Neural progenitor cell (in vitro differentiated cells): Measurements from ENCODE around the gene C16orf74. TPM values are rescaled to one million over a fixed set of nuclear protein-coding genes. Genes with fewer than 3 reads are reported as not detected.

Experiments used
- DNase-seq: peaks from one replicate; pipeline ENCODE4 v3.0.0-alpha.2; 2016; ENCODE audit warnings: low spot score
- H2AFZ ChIP-seq: fragments of 200-600 bp; sonication (generic); replicated peaks from 2 replicates; pipeline ENCODE4 v1.6.1; 2016; ENCODE audit warnings: antibody characterized with exemption
- H3F3A ChIP-seq: fragments of 200-600 bp; sonication (generic); 2 replicates; pipeline ENCODE4 v1.6.1; 2016; ENCODE audit warnings: antibody characterized with exemption, low read depth
- H3K27ac ChIP-seq: fragments of 200-600 bp; sonication (generic); 2 replicates; pipeline ENCODE4 v1.5.1; 2016; ENCODE audit warnings: mild to moderate bottlenecking
- H3K27me3 ChIP-seq: fragments of 200-600 bp; sonication (generic); 2 replicates; pipeline ENCODE4 v1.6.1; 2016; ENCODE audit warnings: mild to moderate bottlenecking, moderate library complexity
- H3K36me3 ChIP-seq: fragments of 200-600 bp; sonication (generic); 2 replicates; pipeline ENCODE4 v1.5.1; 2016
- H3K4me1 ChIP-seq: fragments of 200-600 bp; sonication (generic); 2 replicates; pipeline ENCODE4 v1.6.1; 2016; ENCODE audit warnings: mixed run types
- H3K4me2 ChIP-seq: fragments of 200-600 bp; sonication (generic); 2 replicates; pipeline ENCODE4 v1.6.1; 2016
- H3K4me3 ChIP-seq: fragments of 200-600 bp; sonication (generic); 2 replicates; pipeline ENCODE4 v1.5.1; 2016
- H3K79me2 ChIP-seq: fragments of 200-600 bp; sonication (generic); 2 replicates; pipeline ENCODE4 v1.6.1; 2016; ENCODE audit warnings: low read depth
- H3K9ac ChIP-seq: fragments of 200-600 bp; sonication (generic); 2 replicates; pipeline ENCODE4 v1.6.1; 2016
- H3K9me3 ChIP-seq: fragments of 200-600 bp; sonication (generic); 2 replicates; pipeline ENCODE4 v1.5.1; 2016; ENCODE audit warnings: low read depth
- H4K20me1 ChIP-seq: fragments of 200-600 bp; sonication (generic); 2 replicates; pipeline ENCODE4 v1.6.1; 2016; ENCODE audit warnings: low read depth
- H3K27ac Mint-ChIP-seq: 3 replicates; pipeline ENCODE4 v1.8.0; 2021; ENCODE audit warnings: mixed read lengths
- H3K27me3 Mint-ChIP-seq: 2 replicates; pipeline ENCODE4 v1.8.0; 2022; ENCODE audit warnings: low read depth, mild to moderate bottlenecking, inconsistent platforms, moderate library complexity, mixed read lengths; ENCODE audit not compliant: insufficient read depth
- H3K36me3 Mint-ChIP-seq: 3 replicates; pipeline ENCODE4 v1.8.0; 2021; ENCODE audit warnings: mixed read lengths
- H3K4me1 Mint-ChIP-seq: 3 replicates; pipeline ENCODE4 v1.8.0; 2021; ENCODE audit warnings: mixed read lengths
- H3K4me3 Mint-ChIP-seq: 3 replicates; pipeline ENCODE4 v1.8.0; 2021; ENCODE audit warnings: mild to moderate bottlenecking, moderate library complexity, mixed read lengths
- H3K9me3 Mint-ChIP-seq: 3 replicates; pipeline ENCODE4 v1.8.0; 2020; ENCODE audit warnings: mixed read lengths
- EZH2 ChIP-seq: fragments of 200-600 bp; sonication (generic); IDR thresholded peaks from 2 replicates; pipeline ENCODE4 v1.6.1; 2017; ENCODE audit warnings: antibody characterized with exemption, mild to moderate bottlenecking, moderate library complexity
- EZH2phosphoT487 ChIP-seq: fragments of 200-600 bp; sonication (generic); IDR thresholded peaks from 2 replicates; pipeline ENCODE4 v1.6.1; 2017; ENCODE audit warnings: antibody characterized with exemption
- total RNA-seq: library from RNA; depleted of rRNA; stranded (reverse); fragments of >200 nt; gene quantifications from 2 replicates; pipeline ENCODE4 v1.2.3, GENCODE V29; 2015; ENCODE audit warnings: low replicate concordance
- TF ChIP-seq, protein P1 (sequence below): fragments of 200-600 bp; sonication (generic); IDR thresholded peaks from 2 replicates; pipeline ENCODE4 v1.5.1; 2017; ENCODE audit warnings: antibody characterized with exemption, mild to moderate bottlenecking

The C16orf74 gene
- total RNA-seq, 1 donor from 2014 or later = not detected

DNA sequence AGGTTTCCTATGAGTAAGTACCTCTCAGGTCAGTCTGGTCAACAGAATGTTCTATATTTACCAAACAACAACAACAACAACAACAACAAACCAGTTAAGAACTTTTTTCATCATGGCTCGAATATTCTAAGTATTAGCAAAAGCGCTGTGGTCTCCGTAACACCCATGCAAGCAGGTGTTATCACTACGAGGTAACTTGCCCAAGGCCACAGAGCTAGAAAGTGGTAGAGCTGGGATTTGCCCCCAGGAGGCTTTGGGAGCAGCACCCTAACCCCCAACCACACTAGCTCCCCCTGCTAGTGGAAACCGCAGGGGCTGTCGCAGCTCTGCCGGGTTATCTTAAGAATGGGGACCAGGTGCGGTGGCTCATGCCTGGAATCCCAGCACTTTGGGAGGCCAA, 23.9 kb upstream of the C16orf74 start:
- TF ChIP-seq, protein P1, sequence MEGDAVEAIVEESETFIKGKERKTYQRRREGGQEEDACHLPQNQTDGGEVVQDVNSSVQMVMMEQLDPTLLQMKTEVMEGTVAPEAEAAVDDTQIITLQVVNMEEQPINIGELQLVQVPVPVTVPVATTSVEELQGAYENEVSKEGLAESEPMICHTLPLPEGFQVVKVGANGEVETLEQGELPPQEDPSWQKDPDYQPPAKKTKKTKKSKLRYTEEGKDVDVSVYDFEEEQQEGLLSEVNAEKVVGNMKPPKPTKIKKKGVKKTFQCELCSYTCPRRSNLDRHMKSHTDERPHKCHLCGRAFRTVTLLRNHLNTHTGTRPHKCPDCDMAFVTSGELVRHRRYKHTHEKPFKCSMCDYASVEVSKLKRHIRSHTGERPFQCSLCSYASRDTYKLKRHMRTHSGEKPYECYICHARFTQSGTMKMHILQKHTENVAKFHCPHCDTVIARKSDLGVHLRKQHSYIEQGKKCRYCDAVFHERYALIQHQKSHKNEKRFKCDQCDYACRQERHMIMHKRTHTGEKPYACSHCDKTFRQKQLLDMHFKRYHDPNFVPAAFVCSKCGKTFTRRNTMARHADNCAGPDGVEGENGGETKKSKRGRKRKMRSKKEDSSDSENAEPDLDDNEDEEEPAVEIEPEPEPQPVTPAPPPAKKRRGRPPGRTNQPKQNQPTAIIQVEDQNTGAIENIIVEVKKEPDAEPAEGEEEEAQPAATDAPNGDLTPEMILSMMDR = no peak
- TF ChIP-seq EZH2phosphoT487 = no peak
- no peak for TF ChIP-seq EZH2
- H3K9ac ChIP-seq = no peak overlapping the region
- no peaks in the 10 kb centered on the region for H3K9me3 Mint-ChIP-seq
- no peaks in the 10 kb centered on the region for H3K9me3 ChIP-seq
- peaks cover 6% of the 10 kb centered on the region for H3K36me3 Mint-ChIP-seq
- H3K4me1 Mint-ChIP-seq = no peaks in the 10 kb centered on the region
- no peak for DNase-seq
- no peaks in the 10 kb centered on the region for H3K27me3 Mint-ChIP-seq
- H3K79me2 ChIP-seq = no peaks in the 10 kb centered on the region
- no peak overlapping the region for H2AFZ ChIP-seq
- H3F3A ChIP-seq = peaks cover 4% of the 10 kb centered on the region
- no peaks in the 10 kb centered on the region for H4K20me1 ChIP-seq
- H3K36me3 ChIP-seq = no peaks in the 10 kb centered on the region
- H3K4me3 Mint-ChIP-seq = no peak overlapping the region
- no peaks in the 10 kb centered on the region for H3K27me3 ChIP-seq
- no peak overlapping the region for H3K4me2 ChIP-seq
- H3K4me1 ChIP-seq = no peaks in the 10 kb centered on the region
- no peak overlapping the region for H3K27ac ChIP-seq
- no peak overlapping the region for H3K4me3 ChIP-seq
- no peak overlapping the region for H3K27ac Mint-ChIP-seq

DNA sequence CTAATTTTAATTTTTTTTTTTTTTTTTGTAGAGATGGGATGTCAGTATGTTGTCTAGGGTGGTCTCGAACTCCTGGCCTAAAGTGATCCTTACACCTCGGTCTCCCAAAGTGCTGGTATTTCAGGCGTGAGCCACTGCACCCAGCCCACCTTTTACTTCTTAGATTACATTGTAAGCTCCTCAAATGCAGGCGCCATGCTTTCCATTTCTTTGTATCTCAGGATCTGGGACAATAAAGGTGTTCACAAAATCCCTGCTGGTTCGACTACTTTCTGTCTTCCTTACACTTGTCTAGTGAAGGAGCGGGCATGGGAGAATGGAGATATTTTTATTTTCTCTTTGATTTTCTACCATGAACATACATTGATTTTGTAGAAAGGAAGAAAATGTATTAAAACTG, 23.2 kb upstream of the C16orf74 start:
- Histone ChIP-seq H3K4me3 (no peak overlapping the region), H3K4me2 (no peak overlapping the region), H3K9ac (no peak overlapping the region), H3K4me1 (no peaks in the 10 kb centered on the region), H3K9me3 (no peaks in the 10 kb centered on the region), H3K27me3 (no peaks in the 10 kb centered on the region), H3F3A (peaks cover 4% of the 10 kb centered on the region), H3K27ac (no peak overlapping the region), H3K79me2 (no peaks in the 10 kb centered on the region), H3K36me3 (no peaks in the 10 kb centered on the region), H4K20me1 (no peaks in the 10 kb centered on the region), H2AFZ (no peak overlapping the region)
- no peak overlapping the region for H3K4me3 Mint-ChIP-seq
- no peaks in the 10 kb centered on the region for H3K4me1 Mint-ChIP-seq
- no peaks in the 10 kb centered on the region for H3K27me3 Mint-ChIP-seq
- H3K27ac Mint-ChIP-seq = peak overlapping the region; percentile 61
- H3K36me3 Mint-ChIP-seq = peaks cover 3% of the 10 kb centered on the region
- H3K9me3 Mint-ChIP-seq = no peaks in the 10 kb centered on the region
- TF ChIP-seq EZH2 (no peak), EZH2phosphoT487 (no peak)
- no peak for DNase-seq

DNA sequence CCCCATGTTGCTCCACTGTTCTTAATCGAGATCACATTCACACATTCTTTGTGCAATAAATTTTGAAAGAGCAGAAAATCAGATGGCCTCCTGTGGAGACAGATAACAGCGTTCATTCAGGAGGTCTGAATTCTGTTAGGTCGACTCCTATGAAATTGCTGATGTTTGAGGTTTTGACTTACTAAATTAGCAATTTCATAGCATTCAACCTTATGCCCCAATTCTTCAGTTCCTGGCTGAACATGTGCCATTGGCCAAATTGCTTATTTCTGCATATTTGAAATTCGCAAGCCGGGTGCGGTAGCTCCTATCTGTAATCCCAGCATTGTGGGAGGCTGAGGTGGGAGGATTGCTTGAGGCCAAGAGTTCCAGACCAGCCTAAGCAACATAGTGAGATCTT, 22.1 kb upstream of the C16orf74 start:
- Histone ChIP-seq H3K9ac (no peak overlapping the region), H3K4me3 (no peak overlapping the region), H3F3A (peaks cover 12% of the 10 kb centered on the region), H3K9me3 (no peaks in the 10 kb centered on the region), H4K20me1 (no peaks in the 10 kb centered on the region), H3K36me3 (no peaks in the 10 kb centered on the region), H3K27ac (no peak overlapping the region), H2AFZ (no peak overlapping the region), H3K27me3 (no peaks in the 10 kb centered on the region), H3K4me2 (no peak overlapping the region), H3K4me1 (peaks cover 7% of the 10 kb centered on the region), H3K79me2 (no peaks in the 10 kb centered on the region)
- TF ChIP-seq EZH2phosphoT487 = no peak
- no peak for TF ChIP-seq EZH2
- TF ChIP-seq, protein P1 = no peak
- Mint-ChIP-seq H3K4me3 (no peak overlapping the region), H3K27ac (no peak overlapping the region), H3K36me3 (peaks cover 3% of the 10 kb centered on the region), H3K4me1 (peaks cover 7% of the 10 kb centered on the region), H3K9me3 (no peaks in the 10 kb centered on the region), H3K27me3 (no peaks in the 10 kb centered on the region)
- no peak for DNase-seq

DNA sequence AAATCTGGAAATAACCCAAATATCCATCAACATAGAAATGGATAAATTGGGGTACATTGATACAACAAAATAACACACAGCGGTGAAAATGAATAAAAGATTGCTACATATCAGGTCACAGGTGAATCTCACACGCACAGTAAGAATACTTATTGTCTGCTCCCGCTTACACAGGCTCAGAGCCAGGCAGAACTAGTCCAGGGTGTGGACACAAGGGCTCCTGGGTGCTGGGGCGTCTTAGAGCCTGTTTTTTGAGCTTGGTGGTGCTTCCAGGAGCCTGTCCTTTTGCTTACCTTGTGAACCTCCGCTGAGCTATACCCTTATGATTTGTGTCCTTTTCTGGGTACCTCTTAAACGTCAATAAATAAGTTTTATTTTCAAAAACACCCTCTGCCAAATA, 19.8 kb upstream of the C16orf74 start:
- no peaks in the 10 kb centered on the region for H3K9me3 Mint-ChIP-seq
- DNase-seq = no peak
- no peak overlapping the region for H3K4me3 Mint-ChIP-seq

More for the DNA sequence above, 19.8 kb upstream of the C16orf74 start:
- H3K36me3 Mint-ChIP-seq = peaks cover 3% of the 10 kb centered on the region
- no peaks in the 10 kb centered on the region for H4K20me1 ChIP-seq
- H3F3A ChIP-seq = peaks cover 11% of the 10 kb centered on the region
- no peaks in the 10 kb centered on the region for H3K27me3 ChIP-seq
- TF ChIP-seq EZH2 (no peak), EZH2phosphoT487 (no peak)
- TF ChIP-seq, protein P1 = no peak
- H3K9me3 ChIP-seq = no peaks in the 10 kb centered on the region
- H3K27ac ChIP-seq = no peak overlapping the region
- no peak overlapping the region for H3K4me2 ChIP-seq
- H3K9ac ChIP-seq = no peak overlapping the region
- H3K4me1 Mint-ChIP-seq = peaks cover 20% of the 10 kb centered on the region
- H3K4me1 ChIP-seq = peaks cover 17% of the 10 kb centered on the region
- no peak overlapping the region for H3K4me3 ChIP-seq
- H2AFZ ChIP-seq = no peak overlapping the region
- H3K36me3 ChIP-seq = no peaks in the 10 kb centered on the region
- no peak overlapping the region for H3K27ac Mint-ChIP-seq
- no peaks in the 10 kb centered on the region for H3K79me2 ChIP-seq
- H3K27me3 Mint-ChIP-seq = no peaks in the 10 kb centered on the region
